Measurements from ENCODE around the gene PDLIM5. TPM values are rescaled to one million over a fixed set of nuclear protein-coding genes. Genes with fewer than 3 reads are reported as not detected.
"Not testable (repeated sequence)": the region's sequence is repeated elsewhere in the genome, so short reads cannot be mapped to it uniquely, and the experiment has no call there.

The PDLIM5 gene
- 154 TPM for total RNA-seq

- peak; percentile 90 for DNase-seq (ENCODE audit: low spot score)
Measured at GRCh38 chr4:94451695-94452475, at the start of gene PDLIM5. Gene PDLIM5 (plus strand): TSS chr4:94451942. CDS start chr4:94455289, 3,347 bp downstream.

- not testable (repeated sequence) for DNase-seq (ENCODE audit: low spot score)
Measured at GRCh38 chr4:94402439-94402838, 49.3 kb upstream of the PDLIM5 start.

- DNase-seq (ENCODE audit: low spot score): no peak
Measured at GRCh38 chr4:94403751-94404150, 48.0 kb upstream of the PDLIM5 start.

- peak; percentile 86 for DNase-seq (ENCODE audit: low spot score)
Measured at GRCh38 chr4:94406668-94407437, 44.9 kb upstream of the PDLIM5 start.

GRCh38 chr4:94407846-94408245 lies 43.9 kb upstream of the PDLIM5 start:
- no peak for DNase-seq (ENCODE audit: low spot score)

- no peak for DNase-seq (ENCODE audit: low spot score)
Measured at GRCh38 chr4:94408549-94409374, 43.0 kb upstream of the PDLIM5 start.

- no peak for DNase-seq (ENCODE audit: low spot score)
Measured at GRCh38 chr4:94409375-94409679, 42.4 kb upstream of the PDLIM5 start.

- DNase-seq (ENCODE audit: low spot score): no peak
Measured at GRCh38 chr4:94409962-94410361, 41.8 kb upstream of the PDLIM5 start.

- DNase-seq (ENCODE audit: low spot score): peak; percentile 17
Measured at GRCh38 chr4:94410678-94411206, 41.0 kb upstream of the PDLIM5 start.

- no peak for DNase-seq (ENCODE audit: low spot score)
Measured at GRCh38 chr4:94411296-94411695, 40.4 kb upstream of the PDLIM5 start.

GRCh38 chr4:94412019-94412657 lies 39.6 kb upstream of the PDLIM5 start:
- no peak for DNase-seq (ENCODE audit: low spot score)

GRCh38 chr4:94412658-94413038 lies 39.1 kb upstream of the PDLIM5 start:
- DNase-seq (ENCODE audit: low spot score): no peak

GRCh38 chr4:94413085-94413840 lies 38.5 kb upstream of the PDLIM5 start:
- DNase-seq (ENCODE audit: low spot score): no peak

- DNase-seq (ENCODE audit: low spot score): no peak
Measured at GRCh38 chr4:94414907-94415306, 36.8 kb upstream of the PDLIM5 start.

- DNase-seq (ENCODE audit: low spot score): no peak
Measured at GRCh38 chr4:94415448-94415847, 36.3 kb upstream of the PDLIM5 start.

- no peak for DNase-seq (ENCODE audit: low spot score)
Measured at GRCh38 chr4:94416335-94416734, 35.4 kb upstream of the PDLIM5 start.

GRCh38 chr4:94416981-94417380 lies 34.8 kb upstream of the PDLIM5 start:
- DNase-seq (ENCODE audit: low spot score): no peak

GRCh38 chr4:94419549-94419948 lies 32.2 kb upstream of the PDLIM5 start:
- DNase-seq (ENCODE audit: low spot score): no peak

- no peak for DNase-seq (ENCODE audit: low spot score)
Measured at GRCh38 chr4:94419956-94420355, 31.8 kb upstream of the PDLIM5 start.

GRCh38 chr4:94420356-94420755 lies 31.4 kb upstream of the PDLIM5 start:
- DNase-seq (ENCODE audit: low spot score): no peak

- DNase-seq (ENCODE audit: low spot score): no peak
Measured at GRCh38 chr4:94426783-94427182, 25.0 kb upstream of the PDLIM5 start.
